Stimulated activated CD4-positive, alpha-beta T cell treated with anti-CD3 and anti-CD28 coated beads, Interleukin-12 subunit alpha, Interleukin-12 subunit beta, amount 100 ng/mL, for 48 hours (primary cell): ENCODE results near the gene BIN2.

Experiments
- DNase-seq, 3 donors: peaks; one replicate each; pipeline ENCODE4 v3.0.0-alpha.2; 2020; ENCODE audit warnings: low read depth in 2 of 3, low spot score in 1 of 3

Gene BIN2

GRCh38 chr12:51323966-51324895, at the start of gene BIN2:
TSS of gene BIN2 (minus strand) at chr12:51324174. CDS start at chr12:51324102, 72 bp downstream.
- DNase-seq: peak; percentile 33 to 55 (median 41)

GRCh38 chr12:51373187-51373586, 49.2 kb upstream of the BIN2 start:
- DNase-seq: no peak

- no peak for DNase-seq
These were observed 48.0 kb upstream of the BIN2 start for GRCh38 chr12:51372021-51372420.

GRCh38 chr12:51371295-51371953, 47.5 kb upstream of the BIN2 start:
- DNase-seq: no peak

GRCh38 chr12:51370667-51371066, 46.7 kb upstream of the BIN2 start:
- DNase-seq: no peak

- DNase-seq: no peak
These were observed 45.6 kb upstream of the BIN2 start for GRCh38 chr12:51369581-51369980.

- DNase-seq: peak; percentile 72 to 81 (median 79)
These were observed 44.9 kb upstream of the BIN2 start for GRCh38 chr12:51368640-51369517.

- DNase-seq: no peak
These were observed 41.3 kb upstream of the BIN2 start for GRCh38 chr12:51365276-51365675.

GRCh38 chr12:51364001-51364400, 40.0 kb upstream of the BIN2 start:
- no peak for DNase-seq

GRCh38 chr12:51362747-51363342, 38.9 kb upstream of the BIN2 start:
- DNase-seq: no peak

- DNase-seq: no peak
These were observed 38.3 kb upstream of the BIN2 start for GRCh38 chr12:51362307-51362706.

- no peak for DNase-seq
These were observed 37.4 kb upstream of the BIN2 start for GRCh38 chr12:51361161-51362016.

GRCh38 chr12:51360315-51360714, 36.3 kb upstream of the BIN2 start:
- DNase-seq: no peak

- no peak for DNase-seq
These were observed 35.9 kb upstream of the BIN2 start for GRCh38 chr12:51359851-51360250.

GRCh38 chr12:51358496-51358895, 34.5 kb upstream of the BIN2 start:
- no peak for DNase-seq

GRCh38 chr12:51357374-51358047, 33.5 kb upstream of the BIN2 start:
- peak in 2 of 3 donors; percentile 21 for DNase-seq

GRCh38 chr12:51351913-51352532, 28.0 kb upstream of the BIN2 start:
- peak in 2 of 3 donors; percentile 24 to 34 for DNase-seq

- DNase-seq: no peak
These were observed 25.1 kb upstream of the BIN2 start for GRCh38 chr12:51349026-51349425.

- DNase-seq: no peak
These were observed 24.1 kb upstream of the BIN2 start for GRCh38 chr12:51348116-51348515.
